AG09309 (cell line): ENCODE results near the gene KIAA0232.

Experiments used
- DNase-seq: peaks from one replicate; pipeline ENCODE4 v3.0.0-alpha.2; 2010; ENCODE audit warnings: low read depth
- H3K4me3 ChIP-seq: 2 replicates; pipeline ENCODE4 v1.5.1; 2011; ENCODE audit warnings: mild to moderate bottlenecking, low read depth, low read length, moderate library complexity; ENCODE audit not compliant: control insufficient read depth
- CTCF ChIP-seq: IDR thresholded peaks from 2 replicates; pipeline ENCODE4 v1.5.1; 2011; ENCODE audit warnings: mild to moderate bottlenecking, low read depth, low read length, inconsistent platforms; ENCODE audit not compliant: insufficient read depth, control insufficient read depth; ENCODE audit errors: missing control alignments

KIAA0232 gene

DNA sequence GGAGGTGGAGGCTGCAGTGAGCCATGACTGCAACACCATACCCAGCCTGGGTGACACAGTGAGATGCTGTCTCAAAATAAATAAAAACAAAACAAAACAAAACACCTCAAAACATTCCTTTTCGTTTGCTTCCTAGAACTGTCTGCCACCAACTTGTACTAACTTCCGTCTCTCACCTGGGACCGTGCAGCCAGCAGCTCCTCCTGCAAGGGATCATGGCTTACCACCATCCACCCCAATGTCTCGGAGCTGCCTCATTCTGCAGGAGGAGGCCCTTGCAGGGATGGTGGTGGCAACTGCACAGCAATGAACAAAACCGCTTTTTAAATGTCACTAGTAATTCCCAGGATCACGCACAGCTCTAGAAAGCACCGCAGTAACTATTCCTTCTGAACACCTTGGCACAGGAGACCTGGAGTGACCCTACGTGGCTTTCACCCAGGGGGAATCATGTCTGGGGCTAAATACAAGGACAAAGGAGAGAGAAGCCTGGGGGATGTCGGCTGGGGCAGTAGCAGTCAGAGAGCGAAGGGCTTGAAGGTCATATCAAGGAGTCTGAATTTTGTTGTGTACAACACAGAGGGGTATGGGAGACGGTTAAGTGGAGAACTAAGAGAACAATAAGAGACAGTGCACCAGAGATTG is 17.4 kb upstream of the KIAA0232 start:
- H3K4me3 ChIP-seq, result no peak overlapping the region
- DNase-seq, result no peak
- no peak for TF ChIP-seq CTCF

DNA sequence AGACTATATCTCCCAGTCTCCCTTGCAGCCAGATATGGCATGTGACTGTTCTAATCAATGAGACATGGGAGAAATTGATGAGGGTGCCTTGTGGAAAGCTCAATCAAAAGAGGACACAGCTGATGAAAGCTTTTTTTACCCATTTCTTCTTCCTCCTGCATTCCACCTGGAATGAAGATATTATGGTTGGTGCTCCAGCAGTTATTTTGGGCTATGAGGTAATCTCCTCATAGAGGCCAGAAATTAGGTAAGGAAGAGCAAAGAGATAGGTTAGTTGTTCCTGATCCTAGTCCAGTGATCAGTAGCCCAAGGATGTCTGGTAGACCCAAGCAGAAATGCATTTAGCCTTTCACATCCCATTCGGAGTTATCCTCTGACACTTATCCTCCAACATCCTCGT is 16.8 kb upstream of the KIAA0232 start:
- TF ChIP-seq CTCF, result no peak
- DNase-seq, result no peak
- H3K4me3 ChIP-seq, result no peak overlapping the region

GRCh38 chr4:6767386-6767747 is 15.2 kb upstream of the KIAA0232 start:
- no peak for DNase-seq
- no peak for TF ChIP-seq CTCF
- no peak overlapping the region for H3K4me3 ChIP-seq

GRCh38 chr4:6767748-6768538 is 14.6 kb upstream of the KIAA0232 start:
- DNase-seq, result no peak
- TF ChIP-seq CTCF, result no peak
- H3K4me3 ChIP-seq, result no peak overlapping the region

DNA sequence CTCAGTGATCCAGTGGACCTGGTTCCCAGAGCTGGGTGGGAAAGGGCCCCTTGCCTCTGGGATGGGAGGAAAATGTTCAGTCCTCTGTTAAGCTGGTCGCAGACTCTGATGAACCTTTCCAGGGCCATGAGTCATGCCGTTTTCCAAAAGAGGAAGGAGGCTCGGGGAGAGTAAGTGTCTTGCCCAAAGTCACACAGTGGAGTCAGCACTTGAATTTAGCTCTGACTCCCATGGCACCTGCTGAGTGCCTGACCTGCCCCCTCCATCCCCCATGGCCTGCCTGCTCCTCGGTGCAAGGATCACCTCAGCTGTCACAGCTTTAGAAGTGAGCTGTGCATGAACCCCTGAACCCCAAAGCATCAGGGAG is 14.0 kb upstream of the KIAA0232 start:
- TF ChIP-seq CTCF, result no peak
- no peak for DNase-seq
- H3K4me3 ChIP-seq, result no peak overlapping the region

GRCh38 chr4:6769233-6769988 is 13.1 kb upstream of the KIAA0232 start:
- TF ChIP-seq CTCF, result no peak
- H3K4me3 ChIP-seq, result no peak overlapping the region
- DNase-seq, result no peak
